ENCODE measurements around the gene FUS. TPM values are rescaled to one million over a fixed set of nuclear protein-coding genes. Genes with fewer than 3 reads are reported as not detected.

The FUS gene
- total and polyA plus RNA-seq, 8 donors, result 69.4 to 379 (median 109) TPM

GRCh38 chr16:31221357-31222160, 41.6 kb downstream of the FUS start:
- no peak for TF ChIP-seq CTCF (IDR thresholded peaks at IDR 0.05)
- DNase-seq, result no peak
- Histone ChIP-seq H3K36me3 (no peaks in the 10 kb centered on the region), H3K4me3 (no peak overlapping the region), H3K27me3 (peaks cover 0 to 11% (median 2%) of the 10 kb centered on the region in 4 donors), H3K4me1 (peaks cover 4 to 6% (median 5%) of the 10 kb centered on the region in 3 donors), H3K27ac (no peak overlapping the region), H3K9me3 (no peaks in the 10 kb centered on the region)
- WGBS, 2 donors, result 75 to 78% methylated on average over 12 of the region's 12 CpGs
- no peak for FAIRE-seq
- intact Hi-C loops (cut with DNase I), result no loop called here
- ATAC-seq, result no peak

- Histone ChIP-seq H3K4me3 (no peak overlapping the region), H3K27ac (no peak overlapping the region), H3K9me3 (no peaks in the 10 kb centered on the region), H3K27me3 (no peaks in the 10 kb centered on the region), H3K4me1 (no peaks in the 10 kb centered on the region), H3K36me3 (no peaks in the 10 kb centered on the region)
- no peak for TF ChIP-seq CTCF (IDR thresholded peaks at IDR 0.05)
- no peak for DNase-seq
- 88 to 94% methylated on average over 5 of the region's 5 CpGs for WGBS, 2 donors
- intact Hi-C loops (cut with DNase I), result no loop called here
- FAIRE-seq, result no peak
- ATAC-seq, result no peak
Observed at GRCh38 chr16:31223044-31223443, 43.1 kb downstream of the FUS start.

GRCh38 chr16:31224092-31224955, 44.4 kb downstream of the FUS start:
- no peaks in the 10 kb centered on the region for H3K4me1 ChIP-seq
- ATAC-seq (no peak), FAIRE-seq (no peak), DNase-seq (no peak)
- H3K27me3 ChIP-seq, result no peaks in the 10 kb centered on the region
- H3K36me3 ChIP-seq, result no peaks in the 10 kb centered on the region
- H3K9me3 ChIP-seq, result no peaks in the 10 kb centered on the region
- no peak for TF ChIP-seq CTCF (IDR thresholded peaks at IDR 0.05)
- no peak overlapping the region for H3K27ac ChIP-seq
- H3K4me3 ChIP-seq, result no peak overlapping the region
- intact Hi-C loops (cut with DNase I), result no loop called here
- WGBS, 2 donors, result 70 to 71% methylated on average over 79 to 80 of the region's 80 CpGs

- no peak for ATAC-seq
- intact Hi-C loops (cut with DNase I), result no loop called here
- 91 to 100% methylated on average over 3 of the region's 3 CpGs for WGBS, 2 donors
- no peaks in the 10 kb centered on the region for H3K27me3 ChIP-seq
- DNase-seq, result no peak
- H3K4me3 ChIP-seq, result no peak overlapping the region
- no peak overlapping the region for H3K27ac ChIP-seq
- H3K9me3 ChIP-seq, result no peaks in the 10 kb centered on the region
- no peaks in the 10 kb centered on the region for H3K4me1 ChIP-seq
- no peak for FAIRE-seq
- TF ChIP-seq CTCF (IDR thresholded peaks at IDR 0.05), result no peak
- no peaks in the 10 kb centered on the region for H3K36me3 ChIP-seq
Observed at GRCh38 chr16:31225193-31225592, 45.3 kb downstream of the FUS start.
